GDM1 (cell line): ENCODE measurements around the gene CACNA1S.

Experiments used
- DNase-seq: peaks from one replicate; lab custom pipeline; 2025; lab: John Stamatoyannopoulos, UW

CACNA1S gene

DNA sequence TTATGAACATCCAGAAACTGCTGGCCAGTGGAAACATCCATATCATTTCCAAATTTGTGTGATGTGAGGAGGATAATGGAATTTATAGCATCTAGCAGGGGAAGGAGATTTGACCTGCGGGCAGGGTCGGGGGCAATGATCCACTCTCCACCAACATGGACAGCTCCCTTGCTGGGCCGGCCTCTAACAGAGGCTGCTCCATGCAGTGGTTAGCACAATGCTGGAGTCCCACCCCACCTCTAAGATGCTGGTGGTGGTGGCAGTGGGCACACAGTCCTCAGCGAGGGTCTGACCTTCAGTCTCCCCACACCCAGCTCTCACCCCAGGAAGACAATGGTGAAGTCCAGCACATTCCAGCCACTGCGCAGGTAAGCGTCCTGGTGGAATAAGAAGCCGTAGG is 18.7 kb downstream of the CACNA1S start:
- no peak for DNase-seq

DNA sequence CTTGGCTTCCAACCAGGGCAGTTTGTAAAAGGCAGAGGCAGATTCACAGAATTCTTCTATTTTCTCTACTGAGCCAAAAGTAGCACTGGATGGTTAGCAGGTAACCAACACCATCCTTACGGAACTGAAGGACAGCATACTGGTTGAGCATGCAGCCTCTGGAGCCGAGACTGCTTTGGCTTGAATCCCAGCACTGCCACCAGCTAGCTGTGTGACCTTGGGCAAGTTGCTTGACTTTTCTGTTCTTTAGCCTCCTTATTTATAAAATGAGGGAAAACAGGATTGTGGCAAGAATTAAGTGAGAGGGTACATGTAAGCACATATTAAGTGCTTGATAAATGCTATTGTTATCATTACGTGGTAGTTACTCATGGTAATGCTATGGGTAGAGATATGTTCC is 19.5 kb downstream of the CACNA1S start:
- DNase-seq, result no peak

GRCh38 chr1:201091256-201091655 is 21.0 kb downstream of the CACNA1S start:
- no peak for DNase-seq

- DNase-seq, result no peak
These were observed 21.7 kb downstream of the CACNA1S start for GRCh38 chr1:201090541-201090940.

DNA sequence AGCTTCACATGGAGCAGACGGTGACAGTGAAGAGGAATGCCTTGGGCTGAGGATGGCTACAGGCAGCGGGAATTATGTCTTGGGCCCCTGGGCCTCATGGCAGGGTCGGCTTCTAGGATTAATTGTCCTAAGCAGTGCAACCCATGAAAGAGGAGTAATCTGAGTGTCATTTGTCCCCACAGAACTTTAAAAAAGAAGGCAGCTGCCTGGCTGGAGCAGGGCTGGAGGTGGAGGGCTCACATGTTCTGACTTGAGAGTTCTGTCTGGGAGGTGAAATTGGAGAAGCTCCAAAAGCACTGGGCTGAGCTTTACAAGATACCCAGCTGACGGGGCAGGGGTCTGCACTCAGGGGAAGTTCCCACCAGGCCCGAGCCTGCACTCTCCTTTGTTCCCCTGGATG is 22.6 kb downstream of the CACNA1S start:
- DNase-seq, result no peak

DNA sequence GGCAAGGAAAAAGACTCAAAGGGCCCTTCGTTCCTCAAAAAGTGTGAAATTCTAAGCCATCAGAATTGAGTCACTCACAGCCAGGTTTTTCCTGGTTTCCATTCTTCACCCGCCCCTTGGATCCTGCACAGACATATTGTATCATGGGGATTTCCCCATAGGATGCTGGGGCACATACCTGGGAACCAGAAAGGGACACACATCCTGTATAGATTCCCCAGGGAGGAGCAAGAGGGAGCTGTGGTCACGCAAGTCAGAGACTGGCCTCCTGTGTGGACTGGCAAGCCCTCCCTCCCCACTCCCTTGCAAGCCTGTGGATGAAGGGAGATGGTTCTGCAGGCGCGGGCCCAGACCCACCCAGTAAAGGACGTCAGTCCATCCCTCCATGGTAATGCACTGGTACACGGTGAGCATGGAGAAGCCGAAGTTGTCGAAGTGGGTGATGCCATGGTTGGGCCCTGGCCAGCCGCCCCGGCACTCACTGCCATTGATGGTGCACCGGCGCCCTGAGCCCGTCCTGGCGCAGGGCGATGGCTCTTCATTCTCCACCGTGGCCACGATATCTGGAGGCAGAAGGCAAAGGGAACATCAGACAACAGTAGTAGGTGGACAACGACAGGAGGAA is 23.2 kb downstream of the CACNA1S start:
- DNase-seq, result no peak

DNA sequence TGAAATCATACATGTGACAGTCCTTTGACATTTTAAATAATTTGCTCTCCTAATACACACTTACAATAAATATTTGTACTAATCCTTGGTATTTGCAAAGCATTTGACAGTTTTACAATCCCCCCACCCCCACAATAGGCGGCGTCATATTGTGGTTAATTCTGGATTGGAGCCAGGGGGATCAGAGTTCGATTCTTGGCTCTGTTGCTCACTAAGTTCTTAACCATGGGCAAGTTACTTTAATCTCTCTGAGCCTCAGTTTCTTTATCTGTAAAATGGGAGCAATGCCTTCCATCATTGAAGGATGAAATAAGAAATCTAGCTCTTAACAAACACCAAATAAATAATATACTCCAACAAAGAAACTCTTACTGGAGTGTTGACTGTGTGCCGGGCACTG is 23.8 kb downstream of the CACNA1S start:
- DNase-seq, result no peak

- no peak for DNase-seq
These were observed 26.1 kb downstream of the CACNA1S start for GRCh38 chr1:201085902-201086735.

GRCh38 chr1:201084295-201084694 is 27.9 kb downstream of the CACNA1S start:
- no peak for DNase-seq

DNA sequence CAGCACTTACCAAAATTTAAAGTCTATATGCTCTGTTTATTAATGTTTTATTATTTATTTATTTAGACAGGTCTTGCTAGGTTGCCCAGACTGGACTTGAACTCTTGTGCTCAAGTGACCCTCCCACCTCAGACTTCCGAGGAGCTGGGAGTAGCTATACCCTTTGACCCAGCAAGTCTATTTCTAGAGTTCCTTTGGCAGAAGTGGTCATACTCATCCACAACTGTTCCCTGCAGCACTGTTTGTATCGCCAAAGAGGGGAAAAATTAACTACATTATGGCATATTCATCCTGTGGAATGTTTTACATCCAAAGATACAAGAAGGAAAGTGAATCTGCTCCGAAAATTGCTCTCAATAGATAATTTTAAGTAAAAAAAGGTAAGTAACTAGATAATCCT is 28.5 kb downstream of the CACNA1S start:
- no peak for DNase-seq

GRCh38 chr1:201080135-201080534 is 32.1 kb downstream of the CACNA1S start:
- no peak for DNase-seq

DNA sequence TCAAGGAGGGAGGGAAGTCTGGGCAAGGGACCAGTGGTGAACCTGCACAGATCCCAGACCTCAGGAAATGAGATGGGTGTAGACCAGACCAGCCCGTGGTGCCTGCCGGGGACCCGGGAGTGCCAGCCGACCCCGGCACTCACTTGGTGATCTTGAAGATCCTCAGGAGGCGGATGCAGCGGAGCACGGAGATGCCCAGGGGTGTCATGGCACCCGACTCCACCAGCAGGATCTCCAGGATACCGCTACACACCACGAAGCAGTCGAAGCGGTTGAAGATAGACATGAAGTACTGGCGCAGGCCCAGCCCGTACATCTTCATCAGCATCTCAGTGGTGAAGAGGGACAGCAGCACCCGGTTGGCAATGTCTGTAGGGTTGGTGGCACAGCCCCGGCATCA is 34.5 kb downstream of the CACNA1S start:
- DNase-seq, result no peak

DNA sequence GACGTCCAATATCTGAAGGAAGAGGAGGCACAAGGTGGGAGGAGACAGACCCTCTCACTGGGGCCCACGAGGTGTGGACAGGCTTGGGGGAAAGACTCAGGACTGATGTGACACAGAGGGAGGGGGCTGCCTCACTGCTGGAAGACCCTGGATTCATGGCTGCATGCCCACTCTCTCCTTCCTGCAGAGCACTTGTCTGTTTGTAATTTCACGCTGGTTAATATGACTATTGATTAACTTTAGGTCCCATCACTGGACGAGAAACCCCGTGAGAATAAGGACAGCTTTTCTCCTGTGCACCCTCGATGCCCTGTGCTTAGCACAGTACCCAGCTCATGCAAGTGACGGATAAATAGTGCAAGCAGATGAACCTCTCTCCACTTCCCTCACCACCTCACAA is 35.1 kb downstream of the CACNA1S start:
- no peak for DNase-seq

DNA sequence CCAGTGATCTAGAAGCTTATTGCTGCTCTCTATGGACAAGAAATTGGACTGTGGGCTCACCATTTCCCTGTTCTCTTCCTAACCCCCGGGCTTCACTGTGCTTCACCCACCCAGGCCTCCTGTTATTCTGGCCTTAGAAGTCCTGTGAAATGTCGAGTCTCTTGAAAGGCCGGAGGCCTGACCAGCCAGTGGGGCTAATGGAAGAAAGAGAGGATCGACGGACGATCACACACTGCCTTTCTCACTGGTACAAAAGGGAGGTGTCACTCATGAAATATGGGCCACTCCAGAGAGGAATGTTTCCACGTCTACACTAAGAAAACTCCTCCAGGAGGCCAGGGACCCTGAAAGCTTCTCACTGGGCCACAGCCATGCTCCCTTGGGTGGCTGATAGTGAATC is 36.1 kb downstream of the CACNA1S start:
- no peak for DNase-seq

GRCh38 chr1:201074018-201074417 is 38.2 kb downstream of the CACNA1S start:
- DNase-seq, result no peak

- DNase-seq, result no peak
These were observed 39.3 kb downstream of the CACNA1S start for GRCh38 chr1:201072922-201073321.

- DNase-seq, result no peak
These were observed 40.1 kb downstream of the CACNA1S start for GRCh38 chr1:201072149-201072548.

DNA sequence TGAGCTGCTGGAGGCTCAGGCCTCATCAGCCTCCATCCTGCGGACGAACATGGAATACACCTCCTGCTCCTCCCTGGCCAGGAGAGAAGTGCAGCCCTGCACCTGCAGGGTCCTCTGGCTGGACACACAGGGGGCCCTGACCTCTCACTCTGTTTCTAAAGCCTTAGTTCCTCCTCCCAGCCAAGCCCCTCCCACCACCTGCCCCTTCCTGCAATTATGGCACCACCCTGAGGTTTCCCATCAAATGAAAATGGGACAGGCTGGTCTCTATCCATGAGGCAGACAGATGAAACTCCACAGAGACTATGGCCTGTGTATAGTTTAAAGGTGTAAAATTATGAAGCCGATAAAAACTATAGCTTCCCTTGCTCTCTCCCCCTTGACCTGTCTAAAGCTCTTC is 42.6 kb downstream of the CACNA1S start:
- no peak for DNase-seq

DNA sequence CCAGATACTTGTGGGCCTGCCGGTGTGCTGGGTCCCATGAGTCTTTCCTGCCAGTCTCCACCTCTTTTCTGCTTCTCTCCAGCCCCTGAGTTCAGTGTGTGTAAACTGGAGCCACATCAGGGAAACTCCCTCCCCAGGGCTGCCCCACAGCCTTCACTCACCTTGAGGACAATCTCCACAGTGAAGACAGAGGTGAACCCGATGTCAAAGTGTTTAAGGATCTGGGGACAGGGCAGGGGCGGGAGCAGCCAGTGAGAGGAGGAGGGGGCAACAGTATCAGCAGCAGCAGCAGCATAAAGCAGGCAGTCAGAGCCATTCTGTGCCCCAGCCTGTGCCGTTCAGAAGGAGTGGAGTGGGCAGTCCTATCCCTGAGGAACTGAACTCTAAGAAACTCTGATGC is 43.2 kb downstream of the CACNA1S start:
- no peak for DNase-seq

- no peak for DNase-seq
These were observed 45.2 kb downstream of the CACNA1S start for GRCh38 chr1:201066986-201067385.

DNA sequence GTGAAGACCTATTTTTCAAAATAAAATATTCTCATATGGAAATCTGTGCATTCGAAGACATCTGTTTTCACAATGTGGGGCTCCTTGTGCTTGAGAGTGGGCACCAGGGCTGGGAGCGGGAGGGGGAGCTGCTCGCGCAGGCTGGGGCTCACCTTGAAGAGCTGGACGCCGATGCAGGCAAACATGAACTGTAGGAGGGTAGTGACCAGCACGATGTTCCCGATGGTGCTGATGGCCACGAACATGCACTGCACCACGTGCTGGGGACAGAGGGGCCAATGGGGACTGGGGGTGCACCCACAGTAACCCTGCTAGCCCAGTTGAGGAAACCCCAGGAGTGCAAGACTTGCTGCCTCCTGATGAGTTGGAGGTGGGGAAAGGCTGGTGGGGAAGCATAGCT is 46.5 kb downstream of the CACNA1S start:
- DNase-seq, result no peak

DNA sequence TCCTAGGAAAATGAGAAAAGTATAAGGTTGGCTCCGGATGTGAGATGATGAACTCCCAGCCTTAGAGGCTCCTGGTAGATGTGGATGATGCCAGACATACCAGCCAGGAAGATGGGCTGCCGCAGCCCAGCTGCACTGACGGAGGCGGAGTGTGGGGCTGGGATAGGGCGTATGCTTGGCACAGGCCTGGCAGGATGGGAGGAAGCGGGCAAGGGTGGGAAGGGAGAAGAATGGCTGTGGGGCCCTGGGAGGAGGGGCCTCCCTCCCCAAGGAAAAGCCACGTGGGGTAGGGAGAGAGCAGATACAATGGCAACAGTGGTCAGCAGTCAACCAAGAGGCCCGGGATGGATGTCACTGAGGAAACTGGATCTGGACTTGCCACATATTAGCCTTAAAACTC is 47.4 kb downstream of the CACNA1S start:
- no peak for DNase-seq

DNA sequence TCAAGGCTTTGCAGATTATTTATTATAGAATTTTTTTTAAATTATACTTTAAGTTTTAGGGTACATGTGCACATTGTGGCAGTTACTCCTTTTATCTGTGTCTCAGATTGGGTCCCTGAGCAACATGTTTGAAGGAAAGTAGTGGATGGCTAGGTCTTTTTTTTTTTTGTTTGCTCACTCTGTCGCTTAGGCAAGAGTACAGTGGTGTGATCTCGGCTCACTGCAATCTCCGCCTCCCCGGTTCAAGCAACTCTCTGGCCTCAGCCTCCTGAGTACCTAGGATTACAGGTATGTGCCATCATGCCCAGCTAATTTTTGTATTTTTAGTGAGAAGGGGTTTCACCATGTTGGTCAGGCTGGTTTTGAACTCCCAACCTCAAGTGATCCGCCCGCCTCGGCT is 49.1 kb downstream of the CACNA1S start:
- no peak for DNase-seq
